H1 (cell line): ENCODE data around the gene MAP1B. TPM values are rescaled to one million over a fixed set of nuclear protein-coding genes. Genes with fewer than 3 reads are reported as not detected.

Experiments used
- CTCF ChIA-PET: fragments of 300-600 bp; sonication (Branson Sonifier 250); formaldehyde crosslinking; loops from one replicate; lab custom pipeline; 2021; ENCODE audit not compliant: partially characterized antibody; lab: Charles Lee
- POLR2A ChIA-PET: fragments of 300-600 bp; sonication (Branson Sonifier 250); formaldehyde crosslinking; loops from one replicate; lab custom pipeline; 2021; ENCODE audit warnings: inconsistent platforms; ENCODE audit not compliant: partially characterized antibody; lab: Charles Lee
- DNase-seq, 2 experiments: peaks; one replicate each; pipeline versions ENCODE4 v3.0.0 to v3.0.0-alpha.2; 2010 to 2022; ENCODE audit warnings: low spot score in 2 of 2, low read depth in 1 of 2, mixed read lengths in 1 of 2
- FAIRE-seq: peaks from 2 replicates; lab custom pipeline; 2011; peaks lifted over from hg19 to GRCh38; lab: Jason Lieb, UNC
- H2AFZ ChIP-seq: 2 replicates; pipeline ENCODE4 v1.8.1; 2012; ENCODE audit warnings: low read length, inconsistent platforms
- H2AK5ac ChIP-seq: 2 replicates; pipeline ENCODE4 v1.6.1; 2013; ENCODE audit warnings: low read depth, low read length
- H2BK120ac ChIP-seq: replicated peaks from 2 replicates; pipeline ENCODE3; 2013; ENCODE audit warnings: low read depth, low read length, inconsistent platforms
- H2BK12ac ChIP-seq: 2 replicates; pipeline ENCODE4 v1.6.1; 2013; ENCODE audit warnings: low read depth, low read length
- H2BK15ac ChIP-seq: 2 replicates; pipeline ENCODE4 v1.6.1; 2013; ENCODE audit warnings: low read length
- H2BK20ac ChIP-seq: 2 replicates; pipeline ENCODE4 v1.6.1; 2013; ENCODE audit warnings: low read length
- H2BK5ac ChIP-seq: 2 replicates; pipeline ENCODE4 v1.6.1; 2013; ENCODE audit warnings: low read depth, low read length
- H3K14ac ChIP-seq: 2 replicates; pipeline ENCODE4 v1.6.1; 2013; ENCODE audit warnings: inconsistent platforms; ENCODE audit not compliant: insufficient read length
- H3K18ac ChIP-seq: 2 replicates; pipeline ENCODE4 v1.6.1; 2013; ENCODE audit warnings: low read length; ENCODE audit errors: extremely low read depth
- H3K23ac ChIP-seq: 2 replicates; pipeline ENCODE4 v1.6.1; 2013; ENCODE audit warnings: inconsistent platforms; ENCODE audit not compliant: insufficient read length
- H3K23me2 ChIP-seq: 2 replicates; pipeline ENCODE4 v1.6.1; 2013; ENCODE audit warnings: low read depth, low read length
- H3K27ac ChIP-seq: 2 replicates; pipeline ENCODE4 v1.6.1; 2011; ENCODE audit warnings: low read depth, low read length, inconsistent platforms
- H3K27me3 ChIP-seq, 4 experiments: replicated peaks in 1 of 4; 1 replicate in 1 of 4; 2 replicates in 3 of 4; pipeline versions ENCODE4 v1.6.1 to v1.8.1; 2011 to 2013; ENCODE audit warnings: low read length in 3 of 4, mild to moderate bottlenecking in 3 of 4, inconsistent platforms in 2 of 4, mixed read lengths in 2 of 4, moderate library complexity in 1 of 4; ENCODE audit not compliant: control insufficient read depth in 3 of 4, insufficient read depth in 3 of 4; ENCODE audit errors: extremely low read depth in 1 of 4
- H3K36me3 ChIP-seq, 4 experiments: 2 replicates each; pipeline versions ENCODE4 v1.6.1 to v1.8.1; 2011 to 2013; ENCODE audit warnings: mild to moderate bottlenecking in 4 of 4, low read length in 3 of 4, moderate library complexity in 2 of 4, control low read depth in 1 of 4, inconsistent platforms in 1 of 4; ENCODE audit not compliant: insufficient read depth in 4 of 4, control insufficient read depth in 2 of 4
- H3K4ac ChIP-seq: replicated peaks from 2 replicates; pipeline ENCODE3; 2013; ENCODE audit warnings: low read length, low read depth, mixed read lengths, inconsistent platforms; ENCODE audit not compliant: insufficient read length
- H3K4me1 ChIP-seq, 4 experiments: replicated peaks in 1 of 4; 1 replicate in 1 of 4; 2 replicates in 3 of 4; pipeline versions ENCODE4 v1.6.1 to v1.8.1; 2011 to 2013; ENCODE audit warnings: low read length in 3 of 4, inconsistent platforms in 2 of 4, mixed read lengths in 1 of 4; ENCODE audit not compliant: insufficient read depth in 4 of 4, control insufficient read depth in 3 of 4
- H3K4me2 ChIP-seq, 2 experiments: 2 replicates each; pipeline versions ENCODE4 v1.6.1 to v1.8.1; 2011 to 2013; ENCODE audit warnings: low read depth in 2 of 2, low read length in 2 of 2, control low read depth in 1 of 2, inconsistent platforms in 1 of 2, mild to moderate bottlenecking in 1 of 2; ENCODE audit not compliant: insufficient read depth in 1 of 2
- H3K4me3 ChIP-seq, 4 experiments: fragments of 200-600, 300-600 bp in 1 of 4; sonication (generic), shearing (Covaris generic), sonication (Bioruptor Twin) in 1 of 4; 2 replicates each; pipeline versions ENCODE4 v1.5.1 to v1.8.1; 2011 to 2016; ENCODE audit warnings: low read length in 4 of 4, low read depth in 3 of 4, control low read depth in 2 of 4, inconsistent platforms in 2 of 4, mild to moderate bottlenecking in 2 of 4, mixed read lengths in 1 of 4, moderate library complexity in 1 of 4; ENCODE audit not compliant: insufficient read depth in 2 of 4; ENCODE audit errors: extremely low read depth in 1 of 4
- H3K56ac ChIP-seq: replicated peaks from 2 replicates; pipeline ENCODE3; 2013; ENCODE audit warnings: low read depth, mild to moderate bottlenecking, mixed read lengths, low read length, inconsistent platforms; ENCODE audit not compliant: insufficient read length
- H3K79me1 ChIP-seq: 2 replicates; pipeline ENCODE4 v1.6.1; 2013; ENCODE audit warnings: low read depth, low read length, control low read depth
- H3K79me2 ChIP-seq, 2 experiments: 2 replicates each; pipeline versions ENCODE4 v1.6.1 to v1.8.1; 2012 to 2013; ENCODE audit warnings: low read length in 2 of 2, mild to moderate bottlenecking in 2 of 2, inconsistent platforms in 1 of 2; ENCODE audit not compliant: insufficient read depth in 2 of 2, control insufficient read depth in 1 of 2
- H3K9ac ChIP-seq, 4 experiments: replicated peaks in 1 of 4; 1 replicate in 1 of 4; 2 replicates in 3 of 4; pipeline versions ENCODE4 v1.6.1 to v1.8.1; 2011 to 2013; ENCODE audit warnings: low read depth in 3 of 4, low read length in 3 of 4, control low read depth in 2 of 4, mild to moderate bottlenecking in 2 of 4, moderate library complexity in 2 of 4, inconsistent platforms in 1 of 4; ENCODE audit errors: extremely low read depth in 1 of 4
- H3K9me3 ChIP-seq, 2 experiments: 2 replicates each; pipeline versions ENCODE4 v1.6.1 to v1.8.1; 2012 to 2013; ENCODE audit warnings: mild to moderate bottlenecking in 2 of 2, moderate library complexity in 2 of 2, control low read depth in 1 of 2, inconsistent platforms in 1 of 2, low read depth in 1 of 2, low read length in 1 of 2, mixed read lengths in 1 of 2; ENCODE audit not compliant: insufficient read depth in 2 of 2
- H4K20me1 ChIP-seq, 2 experiments: replicated peaks in 1 of 2; 2 replicates each; pipeline versions ENCODE3 to v1.8.1; 2011 to 2013; ENCODE audit warnings: inconsistent platforms in 2 of 2, low read length in 2 of 2, mild to moderate bottlenecking in 1 of 2; ENCODE audit not compliant: insufficient read depth in 2 of 2, control insufficient read depth in 1 of 2
- H4K5ac ChIP-seq: 2 replicates; pipeline ENCODE4 v1.6.1; 2013; ENCODE audit warnings: low read length, low read depth, mixed read lengths, inconsistent platforms; ENCODE audit not compliant: insufficient read length
- H4K8ac ChIP-seq: 2 replicates; pipeline ENCODE4 v1.8.0; 2013; ENCODE audit warnings: mild to moderate bottlenecking, moderate library complexity, low read length, inconsistent platforms; ENCODE audit not compliant: insufficient read depth; ENCODE audit errors: extremely low read depth
- H4K91ac ChIP-seq: replicated peaks from 2 replicates; pipeline ENCODE3; 2013; ENCODE audit warnings: low read length, mixed read lengths, inconsistent platforms; ENCODE audit not compliant: insufficient read length
- ASH2L ChIP-seq: fragments of 200-600, 300-600 bp; sonication (generic); IDR thresholded peaks from one replicate; pipeline ENCODE4 v1.7.1; 2017; ENCODE audit warnings: low read length
- ATF2 ChIP-seq: IDR thresholded peaks from 2 replicates; pipeline ENCODE4 v1.6.1; 2012; ENCODE audit warnings: low read length, inconsistent platforms
- EP300 ChIP-seq, 2 experiments: IDR thresholded peaks; 1 replicate in 1 of 2; 2 replicates in 1 of 2; pipeline ENCODE4 v1.6.1; 2011 to 2012; ENCODE audit warnings: low read depth in 2 of 2, low read length in 2 of 2, mild to moderate bottlenecking in 2 of 2, borderline replicate concordance in 1 of 2, inconsistent platforms in 1 of 2, moderate library complexity in 1 of 2
- FOSL1 ChIP-seq: IDR thresholded peaks from 2 replicates; pipeline ENCODE4 v1.6.1; 2011; ENCODE audit warnings: mild to moderate bottlenecking, low read depth, low read length, moderate library complexity; ENCODE audit not compliant: insufficient read depth
- GABPA ChIP-seq: IDR thresholded peaks from 2 replicates; pipeline ENCODE4 v1.6.1; 2011; ENCODE audit warnings: mild to moderate bottlenecking, low read length, moderate library complexity, borderline replicate concordance; ENCODE audit not compliant: insufficient read depth
- JUND ChIP-seq: IDR thresholded peaks from 2 replicates; pipeline ENCODE4 v1.6.1; 2011; ENCODE audit warnings: mild to moderate bottlenecking, improper control_type of control experiment, low read length
- KDM4A ChIP-seq: IDR thresholded peaks from one replicate; pipeline ENCODE4 v1.7.1; 2012; ENCODE audit warnings: low read depth, mild to moderate bottlenecking, moderate library complexity, low read length, inconsistent platforms; ENCODE audit not compliant: severe bottlenecking
- POLR2AphosphoS5 ChIP-seq: IDR thresholded peaks from 2 replicates; pipeline ENCODE4 v1.6.1; 2011; ENCODE audit warnings: low read depth, low read length
- SRF ChIP-seq: IDR thresholded peaks from 2 replicates; pipeline ENCODE4 v1.6.1; 2011; ENCODE audit warnings: mild to moderate bottlenecking, low read depth, low read length, moderate library complexity
- ZNF274 ChIP-seq: IDR thresholded peaks from 2 replicates; pipeline ENCODE4 v1.7.0; 2012; ENCODE audit warnings: low read length, borderline replicate concordance; ENCODE audit errors: extremely low read depth
- WGBS, 2 experiments: shearing (Covaris generic) in 1 of 2; methylation state at CpG; one replicate each; pipeline versions ENCODE4 v1.1.6 to v1.1.7; 2013 to 2015; ENCODE audit warnings: low lambda C conversion rate in 2 of 2, mixed read lengths in 2 of 2, inconsistent platforms in 1 of 2, low coverage in 1 of 2, missing lambda C conversion rate in 1 of 2; ENCODE audit not compliant: insufficient replicate concordance in 2 of 2, insufficient coverage in 1 of 2, insufficient read length in 1 of 2; ENCODE audit errors: extremely low coverage in 1 of 2, missing lambda C conversion rate in 1 of 2; 5-methylcytosine and 5-hydroxymethylcytosine counted together
- polyA plus RNA-seq, 7 experiments: library from polyadenylated mRNA; depleted of rRNA in 3 of 7; stranded (reverse) in 5 of 7; unstranded in 2 of 7; fragments of >200 nt in 5 of 7; fragments of 200-250 nt in 2 of 7; gene quantifications; 1 replicate in 5 of 7; 2 replicates in 1 of 7; 4 replicates in 1 of 7; pipeline versions ENCODE4 v1.2.1 to v1.2.3, GENCODE V29; 2011 to 2013; ENCODE audit warnings: missing spikeins in 2 of 7, mixed read lengths in 2 of 7
- total RNA-seq: library from RNA; stranded (reverse); fragmentation: NEBNext Ultra II Directional; extraction: Animal tissue kit (Norgen Biotek cat#: 25700); gene quantifications from 2 replicates; pipeline ENCODE4 v1.2.1, GENCODE V29; 2021
- TF ChIP-seq, protein P1 (sequence below): IDR thresholded peaks from 2 replicates; pipeline ENCODE4 v1.6.1; 2012; ENCODE audit warnings: inconsistent platforms

MAP1B gene
- total and polyA plus RNA-seq, 2 of the 8 experiments (the other 6 are each of a cell fraction or from before 2014, with no cell fraction given) = 24.5 to 120 TPM

- H2BK15ac ChIP-seq = no peak overlapping the region
- H3K4me2 ChIP-seq = no peak overlapping the region
- no peak for FAIRE-seq
- H4K91ac ChIP-seq = no peak overlapping the region
- no peak overlapping the region for H2BK20ac ChIP-seq
- H3K4me3 ChIP-seq = no peak overlapping the region
- ChIA-PET POLR2A (no interaction called here), CTCF (no interaction called here)
- H2BK5ac ChIP-seq = no peak overlapping the region
- no peak overlapping the region for H3K27ac ChIP-seq
- no peak overlapping the region for H2BK120ac ChIP-seq
- H3K18ac ChIP-seq = no peak overlapping the region
- H3K9ac ChIP-seq = no peak overlapping the region
- no peak overlapping the region for H4K5ac ChIP-seq
- H3K4ac ChIP-seq = no peak overlapping the region
- no peak overlapping the region for H4K8ac ChIP-seq
- no peak for DNase-seq
- H3K27me3 ChIP-seq = no peaks in the 10 kb centered on the region
- H3K79me1 ChIP-seq = no peaks in the 10 kb centered on the region
- 89% methylated on average over 1 of the region's 1 CpG; no CpG with 5 or more reads in 1 of the 2 experiments for WGBS, 2 experiments
- no peak overlapping the region for H2AFZ ChIP-seq
- no peak overlapping the region for H3K23ac ChIP-seq
- no peak overlapping the region for H3K56ac ChIP-seq
- H3K23me2 ChIP-seq = no peaks in the 10 kb centered on the region
- H3K4me1 ChIP-seq = peaks cover 0 to 7% (median 4%) of the 10 kb centered on the region in 4 experiments; a peak in 6 of 7 replicates
- no peak overlapping the region for H2AK5ac ChIP-seq
- TF ChIP-seq ATF2 (no peak), GABPA (no peak), JUND (no peak), EP300 (IDR thresholded peaks at IDR 0.05; ENCODE audit: borderline replicate concordance in 1 of 2, low read depth in 2 of 2, low read length in 2 of 2) (no peak), POLR2AphosphoS5 (no peak), SRF (no peak), FOSL1 (no peak), ASH2L (no peak), KDM4A (no peak), ZNF274 (no peak)
- TF ChIP-seq, protein P1, sequence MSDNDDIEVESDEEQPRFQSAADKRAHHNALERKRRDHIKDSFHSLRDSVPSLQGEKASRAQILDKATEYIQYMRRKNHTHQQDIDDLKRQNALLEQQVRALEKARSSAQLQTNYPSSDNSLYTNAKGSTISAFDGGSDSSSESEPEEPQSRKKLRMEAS = no peak
- TF ChIP-seq, all 59 proteins: peak for 0
- no peaks in the 10 kb centered on the region for H3K79me2 ChIP-seq
- no peak overlapping the region for H3K14ac ChIP-seq
- no peak overlapping the region for H2BK12ac ChIP-seq
- H3K9me3 ChIP-seq = no peaks in the 10 kb centered on the region
- peaks cover 0 to 5% of the 10 kb centered on the region in 2 experiments for H4K20me1 ChIP-seq
- peaks cover 6 to 56% (median 26%) of the 10 kb centered on the region in 4 experiments for H3K36me3 ChIP-seq
Measured at GRCh38 chr5:72204946-72205345, 97.7 kb downstream of the MAP1B start.
